ENCODE data around the gene VEGFB.

Gene VEGFB

DNA sequence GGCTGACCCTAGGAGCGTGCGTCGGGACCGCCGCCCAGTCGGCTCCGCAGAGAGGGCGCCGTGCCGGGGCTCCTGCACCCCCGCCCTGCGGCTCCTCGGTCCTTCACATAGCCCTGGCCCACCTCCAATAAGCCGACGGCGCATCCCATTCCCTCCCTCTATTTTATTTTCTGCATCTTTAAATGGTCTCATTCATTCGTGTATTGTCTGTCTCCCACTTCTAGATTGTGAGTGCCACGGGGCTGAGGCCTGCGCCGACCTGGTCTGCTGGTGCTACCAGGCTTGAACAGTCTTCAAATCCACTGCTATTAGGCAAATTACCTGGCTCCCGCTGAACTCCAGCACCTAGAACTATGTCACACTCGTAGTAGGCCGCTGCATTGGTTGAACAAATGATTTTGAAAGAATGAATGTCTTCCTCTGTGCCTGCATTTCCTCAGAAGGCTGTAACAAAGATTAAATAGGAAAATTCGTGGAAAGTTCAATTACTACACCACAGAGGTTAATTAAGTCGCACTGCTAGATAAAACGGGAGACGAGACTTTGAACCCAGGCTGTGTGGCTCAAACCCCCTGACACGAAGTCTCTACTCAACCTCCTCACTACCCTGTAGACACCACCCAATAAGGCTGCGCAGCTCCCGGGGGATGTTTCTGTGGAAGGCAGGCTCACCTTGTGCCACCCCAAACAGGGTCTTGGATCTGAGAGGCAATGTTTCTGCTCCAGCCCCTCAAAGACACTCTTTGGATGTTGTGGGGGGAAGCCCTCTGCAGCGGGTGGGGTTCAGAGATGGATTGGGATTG, 13.5 kb downstream of the VEGFB start:
- DNase-seq: no peak

DNA sequence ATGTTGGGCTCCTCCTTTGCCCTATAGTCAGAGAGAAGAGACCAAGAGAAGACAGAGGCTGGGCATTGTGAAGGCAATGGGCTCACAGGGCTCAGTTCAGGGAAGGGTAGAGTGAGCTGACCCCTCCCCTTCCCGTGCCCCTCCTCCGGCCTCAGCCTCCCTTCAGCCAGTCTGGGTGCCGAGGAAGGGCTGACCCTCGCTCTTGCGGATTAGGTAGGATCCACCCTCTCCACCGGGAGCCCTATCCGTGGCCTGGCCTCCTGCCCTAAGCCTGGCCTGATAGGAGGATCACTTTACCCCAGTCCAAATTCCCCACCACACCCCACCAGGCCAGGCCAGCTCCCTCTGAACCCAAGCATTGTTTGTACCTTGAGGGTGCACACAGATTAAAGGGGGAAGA, 14.2 kb downstream of the VEGFB start:
- DNase-seq: no peak

- DNase-seq: no peak
Measured at GRCh38 chr11:64249038-64249437, 14.7 kb downstream of the VEGFB start.

DNA sequence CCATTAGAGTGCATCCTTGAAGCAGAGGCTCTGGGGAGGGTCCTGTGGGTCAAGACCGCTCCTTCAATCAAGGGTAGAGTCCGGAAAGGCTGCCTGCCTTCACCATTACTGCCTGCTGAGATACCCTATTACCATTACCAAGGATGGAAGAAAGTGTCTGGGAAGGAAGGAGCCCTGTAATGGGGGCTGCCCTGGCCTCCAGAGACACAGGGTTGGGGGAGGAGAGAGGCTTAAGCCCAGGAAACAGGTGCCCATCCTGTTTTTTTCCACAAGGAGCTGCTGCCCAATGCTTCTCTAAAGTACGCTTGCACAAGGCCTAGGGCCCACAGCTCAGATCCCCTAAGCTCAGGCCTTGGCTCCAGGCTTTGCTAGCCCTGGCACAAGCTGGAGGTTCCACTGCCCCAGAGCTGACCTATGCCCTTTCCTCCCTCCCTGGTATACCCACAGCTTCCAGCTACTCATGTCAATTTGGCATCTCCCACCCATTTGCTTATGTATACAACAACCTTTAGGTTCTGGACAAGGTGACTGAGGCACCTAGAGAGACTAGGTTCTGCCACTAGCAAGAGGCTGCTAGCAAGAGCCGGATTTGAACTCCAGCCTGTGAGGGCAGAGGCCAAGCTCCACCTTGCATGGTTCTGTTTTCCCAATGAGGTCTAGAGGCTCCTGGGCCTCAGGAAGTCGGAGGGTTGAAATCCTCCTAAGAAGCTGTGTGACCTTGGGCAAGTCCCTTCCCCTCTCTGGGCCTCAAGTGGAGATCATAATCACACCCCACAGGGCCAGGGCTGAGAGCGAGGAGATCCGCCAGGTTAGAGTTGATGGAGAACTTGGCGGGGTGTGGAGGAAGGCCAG, 15.4 kb downstream of the VEGFB start:
- peak in 1 of 2 experiments; percentile 31 for DNase-seq

GRCh38 chr11:64250415-64251015, 16.1 kb downstream of the VEGFB start:
- DNase-seq: no peak

GRCh38 chr11:64251016-64251752, 16.8 kb downstream of the VEGFB start, which contains the start of gene PLCB3:
Gene PLCB3, plus strand, starts transcription at chr11:64251530. Its CDS starts 120 bp downstream, at chr11:64251650.
- DNase-seq: peak; percentile 81 to 87

- no peak for DNase-seq
Measured at GRCh38 chr11:64251753-64252002, 17.3 kb downstream of the VEGFB start.

GRCh38 chr11:64252003-64252872, 17.9 kb downstream of the VEGFB start:
- DNase-seq: peak in 1 of 2 experiments; percentile 52

DNA sequence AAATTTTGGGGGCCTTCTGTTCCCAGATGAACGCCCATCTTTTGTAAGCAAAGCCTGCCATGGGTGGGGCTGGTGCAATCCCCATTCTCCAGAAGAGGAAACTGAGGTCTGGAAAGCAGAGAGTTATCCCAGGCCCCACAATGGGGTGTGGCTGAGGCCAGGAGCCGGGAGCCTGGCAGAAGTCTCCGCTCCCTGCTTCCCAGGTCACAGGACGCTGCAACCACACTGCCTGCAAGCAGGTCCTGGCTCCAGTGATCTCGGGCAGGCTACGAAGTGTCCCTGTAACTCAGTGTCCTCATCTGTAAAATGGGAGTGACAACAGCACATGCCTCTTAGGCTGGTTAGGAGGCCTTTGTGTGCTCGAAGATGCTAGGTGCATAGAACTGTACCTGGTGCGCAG, 18.7 kb downstream of the VEGFB start:
- no peak for DNase-seq

DNA sequence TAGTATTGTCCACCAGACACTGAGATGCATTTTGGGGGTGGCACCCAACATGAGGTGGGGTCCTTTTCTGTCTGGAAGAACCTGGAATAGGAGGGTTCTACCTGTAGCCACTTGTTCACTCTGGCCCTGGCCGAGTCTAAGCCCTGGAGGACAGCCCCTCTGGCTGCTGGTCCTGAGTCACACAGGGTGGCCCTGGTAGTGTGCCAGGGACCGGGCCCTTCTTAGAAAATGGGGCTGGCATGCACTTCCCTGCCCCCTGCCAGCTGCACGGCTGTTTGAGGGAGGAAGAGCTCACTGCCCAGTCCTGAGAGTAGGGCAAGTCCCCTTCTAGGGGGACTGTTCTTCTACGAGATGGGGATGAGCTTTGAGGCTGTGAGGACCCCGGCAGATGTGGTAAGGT, 19.1 kb downstream of the VEGFB start:
- no peak for DNase-seq

DNA sequence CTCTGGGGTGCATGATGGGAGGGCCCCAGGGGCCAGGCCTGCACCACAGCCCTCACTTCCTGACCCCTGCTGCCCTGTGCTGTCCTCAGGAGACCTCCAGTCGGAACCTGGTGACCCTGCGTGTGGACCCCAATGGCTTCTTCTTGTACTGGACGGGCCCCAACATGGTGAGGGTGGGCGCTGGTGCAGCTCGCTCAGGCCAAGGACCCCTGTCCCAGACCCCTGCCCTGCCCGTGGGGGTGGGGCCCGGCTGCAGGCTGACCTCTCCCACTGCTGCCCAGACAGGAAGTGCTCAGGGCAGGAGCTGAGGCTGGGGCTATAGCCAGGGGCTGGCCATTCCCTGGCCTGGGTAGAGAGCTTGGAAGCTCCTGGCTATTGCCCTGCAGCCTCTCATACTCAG, 19.9 kb downstream of the VEGFB start:
- DNase-seq: no peak

GRCh38 chr11:64255135-64256128, 21.0 kb downstream of the VEGFB start:
- no peak for DNase-seq

GRCh38 chr11:64256300-64256699, 21.9 kb downstream of the VEGFB start:
- DNase-seq: no peak

DNA sequence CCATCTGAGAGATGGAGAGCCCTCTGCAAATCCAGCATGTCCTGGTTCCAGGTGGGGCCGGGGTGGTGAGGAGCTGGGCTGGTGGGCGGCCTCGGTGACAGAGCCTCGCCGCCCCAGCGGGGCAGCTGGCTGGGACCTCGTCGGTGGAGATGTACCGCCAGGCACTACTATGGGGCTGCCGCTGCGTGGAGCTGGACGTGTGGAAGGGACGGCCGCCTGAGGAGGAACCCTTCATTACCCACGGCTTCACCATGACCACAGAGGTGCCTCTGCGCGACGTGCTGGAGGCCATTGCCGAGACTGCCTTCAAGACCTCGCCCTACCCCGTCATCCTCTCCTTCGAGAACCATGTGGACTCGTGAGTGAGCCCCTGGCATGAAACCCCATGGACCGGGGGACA, 24.0 kb downstream of the VEGFB start:
- no peak for DNase-seq

GRCh38 chr11:64258946-64259532, 24.7 kb downstream of the VEGFB start:
- DNase-seq: no peak

DNA sequence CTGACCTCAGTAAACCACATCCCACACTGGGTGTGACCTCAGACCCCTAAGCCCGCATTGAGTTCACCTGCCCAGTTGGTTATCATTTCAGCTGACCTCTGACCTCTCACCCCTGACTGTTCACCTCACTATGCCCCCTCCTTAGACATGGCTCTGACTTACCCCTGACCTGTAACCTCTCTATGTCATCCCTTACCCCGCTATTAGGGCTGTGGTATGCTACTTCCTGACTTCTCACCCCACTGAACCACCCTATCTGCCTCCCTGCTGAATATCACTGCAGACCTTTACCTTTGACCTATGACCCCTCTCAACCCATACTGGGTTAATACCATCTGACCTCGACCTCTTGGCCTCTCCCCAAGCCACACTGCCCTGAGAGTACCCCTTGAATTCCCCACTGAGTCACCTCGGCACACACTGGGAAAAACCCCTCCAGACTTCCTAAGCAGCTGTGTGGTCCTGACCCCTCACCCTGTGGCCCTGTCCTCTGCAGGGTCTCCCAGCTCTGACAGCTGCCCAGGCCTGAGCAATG, 25.2 kb downstream of the VEGFB start:
- no peak for DNase-seq

DNA sequence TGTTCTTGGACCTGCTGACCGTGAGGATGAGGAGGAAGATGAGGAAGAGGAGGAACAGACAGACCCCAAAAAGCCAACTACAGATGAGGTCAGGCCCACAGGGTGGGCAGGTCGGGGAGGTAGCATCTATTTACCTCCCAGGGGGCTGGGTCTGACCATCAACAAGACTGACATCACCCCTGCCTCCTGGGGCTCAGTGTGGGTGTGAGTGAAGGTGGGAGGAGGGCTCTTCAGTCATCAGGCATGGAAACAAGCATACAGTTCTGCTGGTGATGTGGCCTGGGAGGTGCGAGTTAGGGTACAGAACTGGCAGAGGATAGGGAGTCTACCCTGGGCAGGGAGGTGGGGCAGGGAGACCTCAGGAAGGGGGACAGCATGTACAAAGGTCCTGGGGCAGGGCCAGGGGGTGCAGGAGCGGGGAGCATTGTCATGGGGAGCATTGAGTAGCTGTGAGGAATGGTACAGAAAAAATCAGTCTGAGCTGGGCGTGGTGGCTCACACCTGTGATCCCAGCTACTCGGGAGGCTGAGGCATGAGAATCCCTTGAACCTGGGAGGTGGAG, 25.8 kb downstream of the VEGFB start:
- no peak for DNase-seq

GRCh38 chr11:64261556-64262080, 27.2 kb downstream of the VEGFB start:
- DNase-seq: no peak

GRCh38 chr11:64262271-64263002, 28.1 kb downstream of the VEGFB start:
- DNase-seq: no peak
